ENCODE measurements around the gene DCUN1D2.

DNA sequence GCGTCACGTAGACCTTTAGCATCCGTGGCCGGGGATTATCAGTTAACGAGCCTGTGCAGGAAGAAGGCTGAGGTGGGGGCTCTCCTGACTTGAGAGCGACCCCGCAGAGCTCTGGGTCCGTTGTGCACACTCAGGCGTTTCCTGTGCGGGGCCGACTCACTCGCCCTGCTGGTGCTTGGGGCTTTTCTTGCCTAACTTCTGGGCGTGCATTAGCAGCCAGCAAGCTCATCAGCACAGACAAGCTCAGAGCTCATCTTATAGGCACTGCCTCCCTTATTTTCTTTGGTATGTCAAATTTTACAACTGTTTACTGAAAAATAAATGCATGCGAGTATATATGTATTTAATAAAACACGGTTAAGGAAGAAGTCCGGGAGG is 60.9 kb downstream of the DCUN1D2 start:
- TF ChIP-seq, protein P1, sequence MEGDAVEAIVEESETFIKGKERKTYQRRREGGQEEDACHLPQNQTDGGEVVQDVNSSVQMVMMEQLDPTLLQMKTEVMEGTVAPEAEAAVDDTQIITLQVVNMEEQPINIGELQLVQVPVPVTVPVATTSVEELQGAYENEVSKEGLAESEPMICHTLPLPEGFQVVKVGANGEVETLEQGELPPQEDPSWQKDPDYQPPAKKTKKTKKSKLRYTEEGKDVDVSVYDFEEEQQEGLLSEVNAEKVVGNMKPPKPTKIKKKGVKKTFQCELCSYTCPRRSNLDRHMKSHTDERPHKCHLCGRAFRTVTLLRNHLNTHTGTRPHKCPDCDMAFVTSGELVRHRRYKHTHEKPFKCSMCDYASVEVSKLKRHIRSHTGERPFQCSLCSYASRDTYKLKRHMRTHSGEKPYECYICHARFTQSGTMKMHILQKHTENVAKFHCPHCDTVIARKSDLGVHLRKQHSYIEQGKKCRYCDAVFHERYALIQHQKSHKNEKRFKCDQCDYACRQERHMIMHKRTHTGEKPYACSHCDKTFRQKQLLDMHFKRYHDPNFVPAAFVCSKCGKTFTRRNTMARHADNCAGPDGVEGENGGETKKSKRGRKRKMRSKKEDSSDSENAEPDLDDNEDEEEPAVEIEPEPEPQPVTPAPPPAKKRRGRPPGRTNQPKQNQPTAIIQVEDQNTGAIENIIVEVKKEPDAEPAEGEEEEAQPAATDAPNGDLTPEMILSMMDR (IDR thresholded peaks at IDR 0.05), result no peak
- no peak for TF ChIP-seq POLR2A (IDR thresholded peaks at IDR 0.05)

All from Peyer's patch (tissue), 4 donors.